Measurements from ENCODE around the gene ABCE1.

GRCh38 chr4:145148980-145149379, 50.9 kb downstream of the ABCE1 start:
- TF ChIP-seq CTCF (conservative IDR thresholded peaks at IDR 0.05; ENCODE audit: low read depth in 2 of 2) = no peak
- TF ChIP-seq POLR2AphosphoS5 (IDR thresholded peaks at IDR 0.05; ENCODE audit: low read depth) = no peak
- no peak for TF ChIP-seq REST (IDR thresholded peaks at IDR 0.05; ENCODE audit: unreplicated experiment)
